Right ventricle myocardium inferior (tissue), 1 donor: ENCODE data around the gene VAX1. TPM values are rescaled to one million over a fixed set of nuclear protein-coding genes. Genes with fewer than 3 reads are reported as not detected.
"Not testable (repeated sequence)": the region's sequence is repeated elsewhere in the genome, so short reads cannot be mapped to it uniquely, and the experiment has no call there.

Experiments used
- ATAC-seq: fragments of 200-7000 bp; cut with Tn5 transposase; one replicate; pipeline ENCODE4 v1.9.1; 2020; ENCODE audit warnings: mild to moderate bottlenecking, moderate library complexity
- DNase-seq: peaks from one replicate; pipeline ENCODE4 v3.0.0; 2021; ENCODE audit errors: missing footprints
- intact Hi-C: fragments of 100-400 bp; cut with DNase I; formaldehyde crosslinking; loops from one replicate; pipeline ENCODE4 v1.11.0; 2022
- total RNA-seq: library from RNA; stranded (reverse); fragmentation: NEBNext Ultra II Directional; extraction: Animal tissue kit (Norgen Biotek cat#: 25700); gene quantifications from one replicate; pipeline ENCODE4 v1.2.1, GENCODE V29; 2021
- donor health status: DM: no; HTN: yes; CAD: no; lungs with severe emphysema.

VAX1 gene
- total RNA-seq, 1 donor from 2014 or later, result not detected

DNA sequence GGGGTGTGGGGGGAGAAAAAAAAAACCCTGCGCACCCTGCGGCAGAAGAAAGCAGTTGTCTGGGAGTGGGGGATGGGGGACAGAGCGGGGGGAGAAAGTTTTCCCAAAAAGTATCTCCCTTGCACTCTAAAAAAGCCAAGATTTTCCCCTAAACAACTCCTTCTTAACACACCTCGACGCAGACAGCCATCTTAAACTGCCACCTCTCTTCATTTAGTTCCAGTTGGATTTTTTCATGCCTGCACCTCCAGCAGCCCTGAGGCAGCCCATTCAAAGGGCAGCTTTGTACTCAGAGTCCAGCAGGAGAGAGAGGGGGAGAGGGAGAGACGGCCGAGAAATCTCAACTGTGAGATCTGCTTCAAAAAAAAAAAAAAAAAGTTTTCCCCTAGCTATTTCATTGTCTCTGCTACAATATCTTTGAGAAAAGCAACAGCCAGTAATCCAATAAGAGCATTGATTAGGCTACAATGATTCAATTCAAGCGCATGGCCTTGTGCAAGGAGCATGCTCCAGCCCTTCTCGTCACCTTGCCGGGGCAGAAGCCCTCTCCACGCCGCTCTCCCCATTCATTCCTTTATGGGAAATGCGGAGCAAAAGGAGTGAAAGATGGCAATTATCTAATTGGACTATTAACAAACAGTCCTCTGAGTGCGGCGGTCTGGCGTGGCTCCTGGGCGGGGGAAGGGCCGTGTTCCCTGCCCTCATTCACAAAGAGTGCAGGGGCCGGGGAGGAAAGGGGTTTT is 939 bp upstream of the VAX1 start:
- ATAC-seq, result no peak
- no peak for DNase-seq
- intact Hi-C loops, result no loop called here

- ATAC-seq (no peak), DNase-seq (no peak)
- intact Hi-C loops, result no loop called here
Observed at GRCh38 chr10:117137031-117137910, 799 bp downstream of the VAX1 start.

DNA sequence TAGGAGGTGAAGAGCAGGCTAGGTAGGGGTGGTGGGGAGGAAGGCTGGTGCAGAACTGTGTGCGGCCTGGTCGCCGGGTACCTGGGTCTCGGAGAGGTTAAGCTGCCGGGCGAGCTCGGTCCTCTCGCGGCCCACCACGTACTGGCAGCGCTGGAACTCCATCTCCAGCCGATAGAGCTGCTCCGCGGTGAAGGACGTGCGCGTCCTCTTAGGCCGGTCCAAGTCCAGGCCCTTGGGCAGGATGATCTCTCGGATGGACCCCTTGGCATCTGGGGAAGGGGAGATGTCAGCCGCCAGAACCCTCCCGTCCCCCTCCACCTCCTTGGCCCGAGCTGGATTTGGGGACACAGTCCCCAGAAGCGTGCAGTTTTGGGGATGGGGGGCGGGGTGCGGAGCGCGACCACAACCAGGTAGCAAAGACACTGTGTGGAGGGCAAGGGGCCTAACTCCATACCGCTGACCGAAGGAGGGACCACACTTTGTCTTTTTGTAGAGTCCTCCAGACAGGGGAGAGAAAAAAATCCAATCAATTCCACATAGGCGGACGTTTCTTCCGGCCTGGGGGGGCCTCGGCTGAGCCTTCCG is 1.6 kb downstream of the VAX1 start:
- intact Hi-C loops, result no loop called here
- ATAC-seq, result no peak
- no peak for DNase-seq

GRCh38 chr10:117135480-117136140 is 2.5 kb downstream of the VAX1 start:
- intact Hi-C loops, result no loop called here
- no peak for ATAC-seq
- DNase-seq, result no peak

- intact Hi-C loops, result no loop called here
- no peak for ATAC-seq
- DNase-seq, result no peak
Observed at GRCh38 chr10:117135026-117135372, 3.1 kb downstream of the VAX1 start.

- no peak for DNase-seq
- ATAC-seq, result no peak
- intact Hi-C loops, result no loop called here
Observed at GRCh38 chr10:117134306-117135025, 3.6 kb downstream of the VAX1 start.

DNA sequence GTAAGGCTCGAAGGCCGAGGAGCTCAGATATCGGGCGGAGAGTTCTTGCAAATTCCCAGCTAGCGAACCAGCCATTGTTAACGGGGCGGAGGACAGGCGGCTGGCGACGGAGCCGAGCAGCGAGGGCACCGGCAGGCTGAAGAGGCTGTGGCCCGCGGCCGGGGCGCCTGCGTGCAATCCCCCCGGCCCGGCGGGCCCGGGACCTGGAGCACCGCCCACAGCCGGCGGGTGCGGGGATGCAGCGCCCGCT is 4.1 kb downstream of the VAX1 start:
- DNase-seq (no peak), ATAC-seq (no peak)
- intact Hi-C loops, result no loop called here

DNA sequence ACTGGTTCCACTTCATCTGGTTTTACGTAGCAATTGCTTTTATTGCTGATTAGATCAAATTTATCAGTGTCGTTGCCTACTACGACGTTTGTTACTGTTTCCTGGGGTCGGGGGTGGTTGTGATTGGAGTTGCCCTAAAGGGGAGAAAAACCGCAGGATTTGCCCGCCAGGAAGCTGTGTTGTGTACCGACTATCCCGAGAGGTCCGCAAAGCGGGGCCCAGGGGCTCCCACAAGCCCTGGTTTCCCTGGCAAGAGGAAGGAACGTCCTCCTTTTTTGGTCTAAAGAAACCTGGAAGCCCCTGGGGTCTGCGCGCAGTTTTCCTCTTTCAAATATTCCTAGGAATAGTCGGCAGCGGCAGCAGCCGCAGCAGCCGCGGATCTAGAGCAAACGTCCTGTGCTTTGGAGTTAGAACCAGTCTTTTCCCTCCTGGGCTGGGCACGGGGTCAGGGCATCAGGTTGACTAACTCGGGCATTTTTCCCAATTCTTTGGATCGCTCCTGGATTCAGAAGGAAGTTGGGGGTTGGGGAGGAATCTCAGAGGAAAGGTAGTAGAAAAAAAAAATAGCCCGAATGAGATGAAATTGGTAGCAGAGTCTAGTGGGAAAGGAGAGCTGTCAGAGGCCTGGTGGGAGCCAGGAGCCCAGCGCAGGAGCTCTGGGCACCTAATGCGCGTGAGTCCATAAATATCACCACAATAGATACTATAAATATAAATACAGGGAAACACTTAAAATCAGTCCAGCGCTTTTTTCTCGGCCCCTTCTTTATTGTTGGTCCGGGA is 4.6 kb downstream of the VAX1 start:
- no peak for ATAC-seq

GRCh38 chr10:117132751-117133231 is 5.3 kb downstream of the VAX1 start:
- ATAC-seq (no peak), DNase-seq (no peak)
- intact Hi-C loops, result no loop called here

More for the DNA sequence above, 4.6 kb downstream of the VAX1 start:
- DNase-seq, result no peak
- intact Hi-C loops, result no loop called here

GRCh38 chr10:117131376-117132327 is 6.4 kb downstream of the VAX1 start:
- ATAC-seq, result peak; percentile 13
- DNase-seq, result no peak
- intact Hi-C loops, result no loop called here

DNA sequence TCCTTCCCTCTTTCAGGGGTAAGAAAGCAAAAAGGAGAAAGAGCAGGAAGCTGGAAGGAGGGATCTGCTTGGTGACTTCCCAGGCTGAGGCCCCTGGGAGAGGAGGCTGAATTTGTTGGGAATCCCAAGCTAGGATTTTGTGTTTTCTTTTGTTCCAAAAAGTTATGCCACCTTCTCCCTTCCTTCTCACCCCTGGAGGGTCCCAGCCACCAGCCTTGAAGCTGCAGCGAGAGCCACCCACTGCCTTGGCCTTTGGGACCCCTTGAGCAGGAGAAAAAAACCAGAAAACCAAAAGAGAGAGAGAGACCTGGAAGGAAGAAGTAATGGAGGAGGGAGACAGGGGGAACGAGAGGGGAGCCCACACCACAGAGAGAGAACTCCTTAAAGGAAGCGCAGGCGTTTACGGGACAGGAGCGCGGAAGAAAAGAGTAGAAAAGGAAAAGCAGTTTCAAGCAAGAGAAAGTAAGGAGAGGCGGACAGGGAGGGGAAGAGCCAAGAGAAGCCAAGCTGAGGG is 7.2 kb downstream of the VAX1 start:
- no peak for ATAC-seq
- no peak for DNase-seq
- intact Hi-C loops, result no loop called here

GRCh38 chr10:117130346-117130745 is 7.7 kb downstream of the VAX1 start:
- intact Hi-C loops, result no loop called here
- DNase-seq (no peak), ATAC-seq (no peak)

GRCh38 chr10:117126645-117127044 is 11.4 kb downstream of the VAX1 start:
- intact Hi-C loops, ATAC-seq, DNase-seq: not testable (repeated sequence)

DNA sequence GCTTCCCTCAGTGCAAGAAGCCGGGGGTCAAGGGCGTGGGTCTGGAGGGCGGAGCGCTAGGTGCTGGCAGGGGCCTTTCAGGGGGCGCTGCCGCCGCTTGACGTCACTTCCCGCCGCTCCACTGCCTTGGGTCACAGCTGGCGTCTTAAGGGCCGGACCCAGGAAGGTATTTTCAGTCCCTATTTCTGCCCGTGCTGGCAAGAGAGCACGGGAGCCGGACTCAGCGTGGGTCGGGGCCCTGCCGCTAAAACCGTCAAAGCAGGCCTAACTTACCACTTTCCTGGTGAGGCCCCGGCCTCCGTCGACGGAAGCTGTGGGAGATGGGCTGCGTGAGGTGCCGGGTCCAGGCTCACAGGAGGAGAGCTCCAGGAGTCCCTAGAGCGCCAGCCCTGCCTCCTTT is 12.0 kb downstream of the VAX1 start:
- DNase-seq, result no peak
- no peak for ATAC-seq
- intact Hi-C loops, result no loop called here

DNA sequence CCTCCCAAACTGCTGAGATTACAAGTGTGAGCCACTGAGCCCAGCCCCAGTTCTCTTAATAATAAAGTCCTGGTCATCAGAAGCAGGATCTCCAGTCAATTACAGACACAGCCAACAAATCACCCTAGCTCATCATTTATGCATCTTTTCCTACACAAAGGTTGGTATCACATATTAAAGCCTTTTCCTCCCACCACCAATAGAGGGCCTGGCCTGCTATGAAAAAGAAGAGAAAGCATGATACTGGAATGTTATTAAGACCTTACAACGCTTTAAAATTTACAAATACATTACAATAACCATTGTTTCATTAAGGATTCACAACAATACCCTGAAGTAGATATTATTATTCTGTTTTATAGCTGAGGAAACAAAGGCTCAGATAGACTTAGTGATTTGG is 25.9 kb downstream of the VAX1 start:
- DNase-seq, result no peak
- intact Hi-C loops, result no loop called here
- ATAC-seq, result no peak

GRCh38 chr10:117107238-117107637 is 30.8 kb downstream of the VAX1 start:
- DNase-seq (no peak), ATAC-seq (no peak)
- intact Hi-C loops, result no loop called here
